Stomach (tissue), 9 donors: ENCODE results near the gene ZNF598. TPM values are rescaled to one million over a fixed set of nuclear protein-coding genes. Genes with fewer than 3 reads are reported as not detected.

Source experiments
- DNase-seq, 2 donors: peaks; one replicate each; pipeline versions ENCODE4 v3.0.0 to v3.0.0-alpha.2; 2013 to 2019
- H3K27ac ChIP-seq, 5 donors: fragments of 200-600 bp in 4 of 5; sonication (generic) in 4 of 5; one replicate each; pipeline ENCODE4 v1.5.1; 2013 to 2019; ENCODE audit warnings: mild to moderate bottlenecking in 1 of 5, moderate library complexity in 1 of 5
- H3K27me3 ChIP-seq, 3 donors: fragments of 200-600 bp; sonication (generic); one replicate each; pipeline ENCODE4 v1.5.1; 2017 to 2019; ENCODE audit warnings: mixed run types in 1 of 3
- H3K36me3 ChIP-seq, 4 donors: fragments of 200-600 bp; sonication (generic); 1 replicate in 3 of 4; 2 replicates in 1 of 4; pipeline ENCODE4 v1.5.1; 2016 to 2019
- H3K4me1 ChIP-seq, 4 donors: fragments of 200-600 bp; sonication (generic); one replicate each; pipeline ENCODE4 v1.5.1; 2016 to 2019
- H3K4me3 ChIP-seq, 4 donors: fragments of 200-600 bp; sonication (generic) in 3 of 4; one replicate each; pipeline ENCODE4 v1.5.1; 2016 to 2019; ENCODE audit warnings: mild to moderate bottlenecking in 1 of 4
- H3K9me3 ChIP-seq, 4 donors: fragments of 200-600 bp; sonication (generic); one replicate each; pipeline ENCODE4 v1.5.1; 2016 to 2019
- CTCF ChIP-seq, 7 experiments: fragments of 450-650 bp in 4 of 7; fragments of 200-600 bp in 3 of 7; sonication (generic) in 3 of 7; IDR thresholded peaks; one replicate each; pipeline ENCODE4 v1.5.1; 2016 to 2019; ENCODE audit warnings: antibody characterized with exemption in 7 of 7, control low read depth in 2 of 7, mild to moderate bottlenecking in 1 of 7
- EP300 ChIP-seq: sonication (generic); formaldehyde crosslinking; IDR thresholded peaks from one replicate; pipeline ENCODE4 v1.6.1; 2017; ENCODE audit warnings: antibody characterized with exemption
- POLR2A ChIP-seq, 4 donors: fragments of 450-650 bp; IDR thresholded peaks; one replicate each; pipeline ENCODE4 v1.6.1; 2016; ENCODE audit warnings: antibody characterized with exemption in 4 of 4, control low read depth in 2 of 4, mild to moderate bottlenecking in 1 of 4, moderate library complexity in 1 of 4
- POLR2AphosphoS5 ChIP-seq, 3 donors: sonication (generic); formaldehyde crosslinking; IDR thresholded peaks; one replicate each; pipeline ENCODE4 v1.6.1; 2016; ENCODE audit warnings: antibody characterized with exemption in 3 of 3
- WGBS, 5 donors: extraction: QIAGEN DNeasy Blood & Tissue Kit in 3 of 5; methylation state at CpG; one replicate each; pipeline versions ENCODE4 v1.1.5 to v1.1.7; 2013 to 2018; 5-methylcytosine and 5-hydroxymethylcytosine counted together
- intact Hi-C: fragments of 100-400 bp; cut with DNase I; formaldehyde crosslinking; loops from one replicate; pipeline ENCODE4 v1.15.1; 2023; ENCODE audit warnings: low total_unique reads
- polyA plus RNA-seq, 3 donors: library from polyadenylated mRNA; stranded (reverse); fragments of 200-250 nt; gene quantifications; one replicate each; pipeline ENCODE4 v1.2.3, GENCODE V29; 2013
- total RNA-seq, 5 donors: library from RNA; depleted of rRNA; stranded (reverse); fragments of >200 nt; gene quantifications; one replicate each; pipeline versions ENCODE4 v1.1.0 to v1.2.3, GENCODE V29; 2014 to 2016
- donor health status: healthy with polysubstance abuse.
- donor health status: Bipolar disorder and iron deficiency.
- donor health status: healthy.

ZNF598 gene
- total and polyA plus RNA-seq, 8 donors, result 16.3 to 86.2 (median 26.2) TPM

GRCh38 chr16:2022723-2023091, 13.1 kb upstream of the ZNF598 start:
- peak in 1 of 2 donors; percentile 79 for DNase-seq
- peaks cover 39 to 59% (median 55%) of the 10 kb centered on the region in 4 donors for H3K4me1 ChIP-seq
- H3K4me3 ChIP-seq, result peak overlapping the region; percentile 24 to 39 (median 35)
- H3K9me3 ChIP-seq, result no peaks in the 10 kb centered on the region
- WGBS, 5 donors, result 0 to 10% (median 3%) methylated on average over 2 to 14 of the region's 14 CpGs
- no peaks in the 10 kb centered on the region for H3K36me3 ChIP-seq
- TF ChIP-seq POLR2AphosphoS5 (IDR thresholded peaks at IDR 0.05), result no peak
- TF ChIP-seq EP300, result no peak
- TF ChIP-seq POLR2A (IDR thresholded peaks at IDR 0.05), result no peak
- TF ChIP-seq CTCF (IDR thresholded peaks at IDR 0.05), result no peak
- peaks cover 20 to 59% (median 31%) of the 10 kb centered on the region in 3 donors for H3K27me3 ChIP-seq
- intact Hi-C loops, result loop anchor here (5.0 to 10.0 kb wide), 2 partner anchors 62 to 130 kb away; no protein-coding TSS in a partner anchor
- peak overlapping the region in 2 of 5 donors; percentile 6 to 81 for H3K27ac ChIP-seq

- DNase-seq, result peak in 1 of 2 donors; percentile 69
- H3K4me3 ChIP-seq, result peak overlapping the region in 2 of 4 donors; percentile 22 to 37
- 0 to 2% (median 1%) methylated on average over 9 to 96 of the region's 96 CpGs for WGBS, 5 donors
These were observed 10.6 kb upstream of the ZNF598 start for GRCh38 chr16:2019921-2020831.

GRCh38 chr16:2019518-2019920, 9.9 kb upstream of the ZNF598 start, which contains the start of gene NPW:
Gene NPW (plus strand): TSS chr16:2019785.
- peaks cover 25 to 46% (median 38%) of the 10 kb centered on the region in 4 donors for H3K4me1 ChIP-seq
- DNase-seq, result peak in 1 of 2 donors; percentile 74
- intact Hi-C loops, result no loop called here
- TF ChIP-seq CTCF (IDR thresholded peaks at IDR 0.05), result no peak
- TF ChIP-seq POLR2AphosphoS5 (IDR thresholded peaks at IDR 0.05), result no peak
- no peak for TF ChIP-seq POLR2A (IDR thresholded peaks at IDR 0.05)
- TF ChIP-seq EP300, result no peak
- 1 to 5% (median 3%) methylated on average over 15 to 33 of the region's 33 CpGs for WGBS, 5 donors
- H3K27me3 ChIP-seq, result peaks cover 20 to 54% (median 31%) of the 10 kb centered on the region in 3 donors
- H3K9me3 ChIP-seq, result no peaks in the 10 kb centered on the region
- H3K27ac ChIP-seq, result no peak within 1 kb of the TSS
- peak within 1 kb of the TSS in 2 of 4 donors; percentile 22 to 37 for H3K4me3 ChIP-seq
- H3K36me3 ChIP-seq, result no peaks in the 10 kb centered on the region

More at GRCh38 chr16:2019921-2020831, 10.6 kb upstream of the ZNF598 start:
- Histone ChIP-seq H3K36me3 (no peaks in the 10 kb centered on the region), H3K4me1 (peaks cover 25 to 43% (median 39%) of the 10 kb centered on the region in 4 donors), H3K9me3 (no peaks in the 10 kb centered on the region), H3K27me3 (peaks cover 20 to 54% (median 31%) of the 10 kb centered on the region in 3 donors), H3K27ac (no peak overlapping the region)
- intact Hi-C loops, result loop anchor here (5.0 to 10.0 kb wide), 2 partner anchors 65 to 132 kb away; no protein-coding TSS in a partner anchor
- TF ChIP-seq EP300, result no peak

GRCh38 chr16:2016407-2016922, 6.8 kb upstream of the ZNF598 start:
- Histone ChIP-seq H3K4me1 (peaks cover 13 to 28% (median 18%) of the 10 kb centered on the region in 4 donors), H3K27me3 (peaks cover 20 to 40% (median 27%) of the 10 kb centered on the region in 3 donors), H3K4me3 (no peak overlapping the region), H3K9me3 (no peaks in the 10 kb centered on the region), H3K36me3 (no peaks in the 10 kb centered on the region), H3K27ac (peak overlapping the region in 3 of 5 donors; percentile 66 to 88 (median 79))
- TF ChIP-seq POLR2A (IDR thresholded peaks at IDR 0.05) (no peak), POLR2AphosphoS5 (IDR thresholded peaks at IDR 0.05) (no peak), EP300 (no peak), CTCF (IDR thresholded peaks at IDR 0.05) (no peak)
- 43 to 71% (median 56%) methylated on average over 8 to 13 of the region's 13 CpGs for WGBS, 5 donors
- DNase-seq, result no peak
- intact Hi-C loops, result no loop called here
